Activated T-cell treated with anti-CD3 and anti-CD28 coated beads, Interleukin-2, amount 50 U/mL, for 72 hours (primary cell): ENCODE measurements around the gene CKLF. TPM values are rescaled to one million over a fixed set of nuclear protein-coding genes. Genes with fewer than 3 reads are reported as not detected.

Experiments
- ATAC-seq, 2 donors: fragments of 150-1000 bp; cut with Tn5 transposase; replicated peaks in 1 of 2; 2 replicates each; pipeline ENCODE4 v1.10.0; 2021; ENCODE audit warnings: moderate library complexity in 2 of 2, mild to moderate bottlenecking in 1 of 2
- DNase-seq, 2 donors: peaks; one replicate each; pipeline ENCODE4 v3.0.0; 2021 to 2022; ENCODE audit warnings: mixed read lengths in 1 of 2
- H3K27ac Mint-ChIP-seq: one replicate; pipeline ENCODE4 v1.8.0; 2022; ENCODE audit warnings: mild to moderate bottlenecking, moderate library complexity, mixed read lengths
- H3K27me3 Mint-ChIP-seq: one replicate; pipeline ENCODE4 v1.8.0; 2022; ENCODE audit warnings: low read depth, mixed read lengths
- H3K36me3 Mint-ChIP-seq, 2 donors: one replicate each; pipeline ENCODE4 v1.8.0; 2022; ENCODE audit warnings: mixed read lengths in 2 of 2, mild to moderate bottlenecking in 1 of 2; ENCODE audit not compliant: insufficient read depth in 2 of 2
- H3K4me1 Mint-ChIP-seq: one replicate; pipeline ENCODE4 v1.8.0; 2022; ENCODE audit warnings: low read depth, mixed read lengths
- H3K4me3 Mint-ChIP-seq, 2 donors: one replicate each; pipeline ENCODE4 v1.8.0; 2022; ENCODE audit warnings: mild to moderate bottlenecking in 2 of 2, mixed read lengths in 2 of 2, moderate library complexity in 2 of 2
- H3K9me3 Mint-ChIP-seq, 2 donors: one replicate each; pipeline ENCODE4 v1.8.0; 2022; ENCODE audit warnings: mixed read lengths in 2 of 2
- total RNA-seq, 2 donors: library from RNA; stranded (reverse); gene quantifications; one replicate each; pipeline ENCODE4 v1.2.3, GENCODE V29; 2022

Gene CKLF
- total RNA-seq, 2 donors from 2014 or later = 163 to 172 TPM

- Mint-ChIP-seq H3K9me3 (no peaks in the 10 kb centered on the region), H3K36me3 (peaks cover 0 to 2% of the 10 kb centered on the region in 2 donors), H3K27ac (peak overlapping the region; percentile 83), H3K4me3 (peak overlapping the region; percentile 73 to 90), H3K4me1 (peaks cover 95% of the 10 kb centered on the region), H3K27me3 (no peaks in the 10 kb centered on the region)
- ATAC-seq (peak; percentile 92), DNase-seq (peak; percentile 96 to 97)
Observed at GRCh38 chr16:66521951-66522771, 30.2 kb upstream of the CKLF start.

GRCh38 chr16:66522816-66523590 is 29.4 kb upstream of the CKLF start:
- peaks cover 0 to 2% of the 10 kb centered on the region in 2 donors for H3K36me3 Mint-ChIP-seq
- H3K4me1 Mint-ChIP-seq = peaks cover 92% of the 10 kb centered on the region
- DNase-seq (no peak), ATAC-seq (no peak)
- no peaks in the 10 kb centered on the region for H3K9me3 Mint-ChIP-seq
- peak overlapping the region; percentile 96 for H3K27ac Mint-ChIP-seq
- H3K4me3 Mint-ChIP-seq = peak overlapping the region; percentile 73 to 90
- H3K27me3 Mint-ChIP-seq = no peaks in the 10 kb centered on the region

- H3K27ac Mint-ChIP-seq = peak overlapping the region; percentile 96
- H3K36me3 Mint-ChIP-seq = peaks cover 0 to 2% of the 10 kb centered on the region in 2 donors
- DNase-seq (peak; percentile 41 to 51), ATAC-seq (peak; percentile 9)
- no peaks in the 10 kb centered on the region for H3K9me3 Mint-ChIP-seq
- peaks cover 89% of the 10 kb centered on the region for H3K4me1 Mint-ChIP-seq
- H3K27me3 Mint-ChIP-seq = no peaks in the 10 kb centered on the region
- H3K4me3 Mint-ChIP-seq = peak overlapping the region; percentile 73 to 90
Observed at GRCh38 chr16:66523861-66524354, 28.5 kb upstream of the CKLF start.

- ATAC-seq (no peak), DNase-seq (peak in 1 of 2 donors; percentile 35)
- Mint-ChIP-seq H3K9me3 (no peaks in the 10 kb centered on the region), H3K36me3 (peaks cover 0 to 2% of the 10 kb centered on the region in 2 donors), H3K4me3 (peak overlapping the region; percentile 52 to 90), H3K27me3 (no peaks in the 10 kb centered on the region), H3K27ac (peak overlapping the region; percentile 87), H3K4me1 (peaks cover 87% of the 10 kb centered on the region)
Observed at GRCh38 chr16:66524601-66525164, 27.7 kb upstream of the CKLF start.

GRCh38 chr16:66525396-66526180 is 26.8 kb upstream of the CKLF start:
- peaks cover 84% of the 10 kb centered on the region for H3K4me1 Mint-ChIP-seq
- H3K27ac Mint-ChIP-seq = peak overlapping the region; percentile 87
- H3K4me3 Mint-ChIP-seq = no peak overlapping the region
- no peaks in the 10 kb centered on the region for H3K27me3 Mint-ChIP-seq
- no peak for DNase-seq
- peaks cover 0 to 2% of the 10 kb centered on the region in 2 donors for H3K36me3 Mint-ChIP-seq
- ATAC-seq = no peak
- H3K9me3 Mint-ChIP-seq = no peaks in the 10 kb centered on the region

GRCh38 chr16:66528294-66528693 is 24.1 kb upstream of the CKLF start:
- H3K27ac Mint-ChIP-seq = no peak overlapping the region
- H3K4me1 Mint-ChIP-seq = peaks cover 57% of the 10 kb centered on the region
- peaks cover 0 to 2% of the 10 kb centered on the region in 2 donors for H3K36me3 Mint-ChIP-seq
- no peaks in the 10 kb centered on the region for H3K9me3 Mint-ChIP-seq
- ATAC-seq (no peak), DNase-seq (no peak)
- no peak overlapping the region for H3K4me3 Mint-ChIP-seq
- H3K27me3 Mint-ChIP-seq = no peaks in the 10 kb centered on the region

- Mint-ChIP-seq H3K4me1 (peaks cover 49% of the 10 kb centered on the region), H3K36me3 (peaks cover 0 to 2% of the 10 kb centered on the region in 2 donors), H3K27ac (no peak overlapping the region), H3K4me3 (peak overlapping the region in 1 of 2 donors; percentile 0), H3K27me3 (no peaks in the 10 kb centered on the region), H3K9me3 (no peaks in the 10 kb centered on the region)
- no peak for DNase-seq
- ATAC-seq = no peak
Observed at GRCh38 chr16:66529475-66529874, 22.9 kb upstream of the CKLF start.

- H3K4me1 Mint-ChIP-seq = peaks cover 19% of the 10 kb centered on the region
- no peaks in the 10 kb centered on the region for H3K36me3 Mint-ChIP-seq
- H3K27me3 Mint-ChIP-seq = no peaks in the 10 kb centered on the region
- no peaks in the 10 kb centered on the region for H3K9me3 Mint-ChIP-seq
- H3K4me3 Mint-ChIP-seq = no peak overlapping the region
- DNase-seq (no peak), ATAC-seq (no peak)
- H3K27ac Mint-ChIP-seq = no peak overlapping the region
Observed at GRCh38 chr16:66534376-66534799, 18.0 kb upstream of the CKLF start.

- Mint-ChIP-seq H3K27ac (no peak overlapping the region), H3K4me1 (peaks cover 20% of the 10 kb centered on the region), H3K27me3 (no peaks in the 10 kb centered on the region), H3K4me3 (no peak overlapping the region), H3K9me3 (no peaks in the 10 kb centered on the region), H3K36me3 (no peaks in the 10 kb centered on the region)
- DNase-seq (no peak), ATAC-seq (no peak)
Observed at GRCh38 chr16:66536525-66536924, 15.9 kb upstream of the CKLF start.

- DNase-seq (no peak), ATAC-seq (no peak)
- Mint-ChIP-seq H3K27ac (no peak overlapping the region), H3K36me3 (no peaks in the 10 kb centered on the region), H3K9me3 (no peaks in the 10 kb centered on the region), H3K4me1 (peaks cover 20% of the 10 kb centered on the region), H3K4me3 (no peak overlapping the region), H3K27me3 (no peaks in the 10 kb centered on the region)
Observed at GRCh38 chr16:66537236-66537635, 15.1 kb upstream of the CKLF start.

GRCh38 chr16:66538910-66539309 is 13.5 kb upstream of the CKLF start:
- Mint-ChIP-seq H3K36me3 (no peaks in the 10 kb centered on the region), H3K4me3 (no peak overlapping the region), H3K9me3 (no peaks in the 10 kb centered on the region), H3K27me3 (no peaks in the 10 kb centered on the region), H3K4me1 (peaks cover 20% of the 10 kb centered on the region), H3K27ac (no peak overlapping the region)
- DNase-seq = no peak
- no peak for ATAC-seq

- ATAC-seq (no peak), DNase-seq (no peak)
- Mint-ChIP-seq H3K4me3 (no peak overlapping the region), H3K36me3 (no peaks in the 10 kb centered on the region), H3K9me3 (no peaks in the 10 kb centered on the region), H3K4me1 (peaks cover 15% of the 10 kb centered on the region), H3K27me3 (no peaks in the 10 kb centered on the region), H3K27ac (no peak overlapping the region)
Observed at GRCh38 chr16:66539623-66540469, 12.5 kb upstream of the CKLF start.
